ENCODE measurements around the gene PCID2.
"Not testable (repeated sequence)": the region's sequence is repeated elsewhere in the genome, so short reads cannot be mapped to it uniquely, and the experiment has no call there.

GRCh38 chr13:113257908-113258307 is 49.4 kb upstream of the PCID2 start:
- not testable (repeated sequence) for TF ChIP-seq CTCF (IDR thresholded peaks at IDR 0.05); POLR2A (IDR thresholded peaks at IDR 0.05); POLR2AphosphoS5 (IDR thresholded peaks at IDR 0.05; ENCODE audit: insufficient read depth in 1 of 2, low read depth in 1 of 2)
